ENCODE results near the gene CACNA1S.

Gene CACNA1S

GRCh38 chr1:201145816-201146215 lies 33.6 kb upstream of the CACNA1S start:
- Histone ChIP-seq H3K36me3 (ENCODE audit: control insufficient read depth, insufficient read depth, low read length) (peaks cover 100% of the 10 kb centered on the region), H3K9me3 (ENCODE audit: control insufficient read depth, insufficient read depth, low read depth, low read length) (no peaks in the 10 kb centered on the region), H3K4me1 (ENCODE audit: control insufficient read depth, insufficient read depth, low read length) (no peaks in the 10 kb centered on the region), H3K9ac (ENCODE audit: low read length) (no peak overlapping the region), H3K27ac (ENCODE audit: low read depth, low read length) (no peak overlapping the region), H3K4me3 (ENCODE audit: low read depth, low read length) (no peak overlapping the region), H3K27me3 (ENCODE audit: control insufficient read depth, insufficient read depth, low read length) (no peaks in the 10 kb centered on the region)

GRCh38 chr1:201145132-201145531 lies 32.9 kb upstream of the CACNA1S start:
- Histone ChIP-seq H3K36me3 (ENCODE audit: control insufficient read depth, insufficient read depth, low read length) (peaks cover 100% of the 10 kb centered on the region), H3K27ac (ENCODE audit: low read depth, low read length) (no peak overlapping the region), H3K9me3 (ENCODE audit: control insufficient read depth, insufficient read depth, low read depth, low read length) (no peaks in the 10 kb centered on the region), H3K4me3 (ENCODE audit: low read depth, low read length) (no peak overlapping the region), H3K9ac (ENCODE audit: low read length) (no peak overlapping the region), H3K4me1 (ENCODE audit: control insufficient read depth, insufficient read depth, low read length) (no peaks in the 10 kb centered on the region), H3K27me3 (ENCODE audit: control insufficient read depth, insufficient read depth, low read length) (no peaks in the 10 kb centered on the region)

DNA sequence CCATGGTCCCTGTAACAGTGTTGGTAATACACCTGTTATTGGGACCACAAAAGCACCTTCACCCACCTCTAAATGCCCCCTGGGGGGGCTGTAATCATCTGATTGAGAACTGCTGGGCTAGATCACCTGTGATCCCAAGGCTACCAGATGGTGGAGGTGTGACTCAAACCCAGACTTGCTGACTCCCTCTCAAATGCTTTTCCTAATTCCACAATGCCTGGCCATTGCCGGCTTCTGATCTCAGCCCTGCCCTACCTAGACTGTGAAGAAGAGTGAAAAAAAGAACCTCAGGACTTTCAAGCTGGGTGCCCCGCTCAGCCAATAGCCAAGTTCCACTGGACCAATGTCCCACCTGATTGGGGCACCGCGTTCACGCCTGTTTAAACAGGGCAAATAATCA lies 32.5 kb upstream of the CACNA1S start:
- Histone ChIP-seq H3K9ac (ENCODE audit: low read length) (no peak overlapping the region), H3K9me3 (ENCODE audit: control insufficient read depth, insufficient read depth, low read depth, low read length) (no peaks in the 10 kb centered on the region), H3K4me3 (ENCODE audit: low read depth, low read length) (no peak overlapping the region), H3K27ac (ENCODE audit: low read depth, low read length) (no peak overlapping the region), H3K36me3 (ENCODE audit: control insufficient read depth, insufficient read depth, low read length) (peaks cover 100% of the 10 kb centered on the region), H3K4me1 (ENCODE audit: control insufficient read depth, insufficient read depth, low read length) (no peaks in the 10 kb centered on the region), H3K27me3 (ENCODE audit: control insufficient read depth, insufficient read depth, low read length) (no peaks in the 10 kb centered on the region)

DNA sequence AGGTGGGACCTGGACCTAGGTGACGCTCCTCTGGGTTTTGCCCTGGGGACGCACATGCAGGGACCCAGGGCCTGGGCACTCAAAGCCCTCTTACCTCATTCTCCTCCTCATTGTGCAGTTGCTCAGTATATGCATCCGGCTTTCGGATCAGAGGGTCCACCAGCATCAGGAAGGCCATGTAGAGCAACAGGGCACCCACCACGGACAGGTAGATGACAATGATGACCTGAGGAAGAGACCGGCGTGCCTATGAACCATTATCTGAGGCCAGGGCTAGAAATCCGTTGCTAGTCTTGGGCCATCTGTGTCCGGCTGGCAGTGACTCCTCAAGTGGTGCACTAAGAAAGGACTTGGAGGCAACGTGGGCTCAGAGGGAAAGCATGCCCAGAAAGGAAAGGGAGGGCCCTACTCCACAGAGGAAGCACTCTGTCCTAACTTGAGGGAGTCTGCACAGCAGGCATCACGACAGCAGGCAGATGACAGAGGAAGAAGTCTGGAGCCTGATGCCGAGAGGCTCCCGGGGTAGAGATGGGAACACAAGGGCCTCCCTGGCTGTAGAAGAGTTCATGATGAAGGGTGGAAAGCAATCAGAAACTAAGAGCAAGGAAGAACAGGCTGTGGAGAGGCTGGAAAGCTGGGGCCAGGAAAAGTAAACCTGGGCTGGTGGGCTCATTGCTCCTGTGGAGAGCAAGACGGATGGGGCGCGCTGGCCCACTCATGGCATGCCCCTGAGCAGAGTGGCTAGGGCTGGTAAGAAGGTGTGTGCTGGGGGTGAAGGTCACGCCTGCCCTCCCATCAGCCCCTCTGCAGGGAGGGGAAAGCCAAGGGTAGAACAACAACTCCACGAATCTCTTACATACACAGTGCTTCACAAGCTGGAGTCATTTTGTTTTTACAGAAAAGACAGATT lies 31.8 kb upstream of the CACNA1S start:
- Histone ChIP-seq H3K9ac (ENCODE audit: low read length) (no peak overlapping the region), H3K27ac (ENCODE audit: low read depth, low read length) (no peak overlapping the region), H3K4me3 (ENCODE audit: low read depth, low read length) (no peak overlapping the region), H3K36me3 (ENCODE audit: control insufficient read depth, insufficient read depth, low read length) (peaks cover 100% of the 10 kb centered on the region), H3K27me3 (ENCODE audit: control insufficient read depth, insufficient read depth, low read length) (no peaks in the 10 kb centered on the region), H3K4me1 (ENCODE audit: control insufficient read depth, insufficient read depth, low read length) (no peaks in the 10 kb centered on the region), H3K9me3 (ENCODE audit: control insufficient read depth, insufficient read depth, low read depth, low read length) (no peaks in the 10 kb centered on the region)

DNA sequence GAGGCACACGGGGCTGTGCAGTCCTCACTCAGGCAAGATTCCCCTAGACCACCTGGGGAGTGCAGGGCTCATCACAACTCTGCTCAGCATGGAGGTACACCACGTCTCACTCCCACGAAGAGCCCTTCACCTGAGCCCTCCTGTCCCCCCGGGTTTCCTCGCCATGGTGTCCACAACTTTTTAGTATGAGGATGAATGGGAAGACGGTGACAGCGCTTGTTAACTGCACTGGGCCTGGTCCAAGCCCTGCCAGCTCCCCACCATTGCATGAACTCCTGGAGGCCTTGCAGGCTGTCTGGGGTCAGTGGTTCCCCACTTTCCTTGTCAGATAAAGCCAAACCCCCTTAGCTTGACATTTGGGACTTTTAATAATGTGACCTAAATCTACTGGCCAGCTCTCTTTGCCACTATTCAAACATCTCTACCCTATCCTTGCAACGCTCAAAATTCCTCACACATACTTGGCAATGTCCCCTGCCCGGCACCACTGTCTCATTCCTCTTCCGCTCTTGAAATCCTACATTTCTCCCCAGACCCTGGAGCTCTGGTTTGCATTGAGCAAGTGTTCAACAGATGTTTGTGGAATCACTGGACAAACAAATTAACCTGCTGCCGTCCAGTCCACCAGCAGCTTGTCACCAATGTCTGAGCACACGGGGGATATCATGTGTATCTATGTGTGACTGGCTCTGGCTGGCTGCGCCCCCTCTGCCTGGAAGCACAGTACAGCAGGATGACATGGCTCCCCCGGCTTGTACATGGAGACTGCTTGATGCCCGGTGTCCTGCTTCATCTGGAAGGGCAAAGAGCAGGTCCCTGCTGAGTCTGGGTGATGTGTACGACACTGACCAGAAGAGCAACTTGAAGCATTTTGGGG lies 30.9 kb upstream of the CACNA1S start:
- H3K4me1 ChIP-seq (ENCODE audit: control insufficient read depth, insufficient read depth, low read length), result no peaks in the 10 kb centered on the region
- H3K9ac ChIP-seq (ENCODE audit: low read length), result no peak overlapping the region

GRCh38 chr1:201142011-201142848 lies 30.0 kb upstream of the CACNA1S start:
- Histone ChIP-seq H3K9me3 (ENCODE audit: control insufficient read depth, insufficient read depth, low read depth, low read length) (no peaks in the 10 kb centered on the region), H3K4me1 (ENCODE audit: control insufficient read depth, insufficient read depth, low read length) (no peaks in the 10 kb centered on the region), H3K36me3 (ENCODE audit: control insufficient read depth, insufficient read depth, low read length) (peaks cover 99% of the 10 kb centered on the region), H3K27ac (ENCODE audit: low read depth, low read length) (no peak overlapping the region; the same call in 1 of the 2 replicates), H3K27me3 (ENCODE audit: control insufficient read depth, insufficient read depth, low read length) (no peaks in the 10 kb centered on the region), H3K4me3 (ENCODE audit: low read depth, low read length) (no peak overlapping the region), H3K9ac (ENCODE audit: low read length) (no peak overlapping the region)

More for the DNA sequence above, 30.9 kb upstream of the CACNA1S start:
- peaks cover 100% of the 10 kb centered on the region for H3K36me3 ChIP-seq (ENCODE audit: control insufficient read depth, insufficient read depth, low read length)
- no peaks in the 10 kb centered on the region for H3K27me3 ChIP-seq (ENCODE audit: control insufficient read depth, insufficient read depth, low read length)
- no peaks in the 10 kb centered on the region for H3K9me3 ChIP-seq (ENCODE audit: control insufficient read depth, insufficient read depth, low read depth, low read length)
- no peak overlapping the region for H3K27ac ChIP-seq (ENCODE audit: low read depth, low read length)
- H3K4me3 ChIP-seq (ENCODE audit: low read depth, low read length), result no peak overlapping the region

DNA sequence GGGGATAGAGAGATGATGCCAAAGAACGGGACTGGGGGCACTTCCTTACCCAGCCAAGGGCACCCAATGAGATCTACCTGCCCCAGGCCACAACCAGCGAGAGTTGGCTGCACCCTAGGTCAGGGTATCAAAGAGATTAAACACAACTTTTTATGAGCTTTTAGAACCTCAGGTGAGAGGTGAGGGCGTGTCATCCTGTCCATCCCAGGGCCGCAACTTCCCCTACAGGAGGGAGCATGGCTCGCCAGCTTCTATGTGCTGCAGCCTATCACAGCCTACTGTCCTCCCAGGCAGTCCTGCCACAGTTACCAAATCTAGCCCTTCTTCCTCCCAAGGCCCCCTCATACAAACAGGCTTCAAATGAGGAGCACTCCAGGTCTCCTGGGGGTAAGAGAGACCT lies 29.2 kb upstream of the CACNA1S start:
- H3K4me1 ChIP-seq (ENCODE audit: control insufficient read depth, insufficient read depth, low read length), result no peaks in the 10 kb centered on the region
- no peaks in the 10 kb centered on the region for H3K9me3 ChIP-seq (ENCODE audit: control insufficient read depth, insufficient read depth, low read depth, low read length)
- H3K36me3 ChIP-seq (ENCODE audit: control insufficient read depth, insufficient read depth, low read length), result peaks cover 98% of the 10 kb centered on the region
- H3K27ac ChIP-seq (ENCODE audit: low read depth, low read length), result no peak overlapping the region
- no peak overlapping the region for H3K4me3 ChIP-seq (ENCODE audit: low read depth, low read length)
- no peak overlapping the region for H3K9ac ChIP-seq (ENCODE audit: low read length)
- no peaks in the 10 kb centered on the region for H3K27me3 ChIP-seq (ENCODE audit: control insufficient read depth, insufficient read depth, low read length)

- Histone ChIP-seq H3K9ac (ENCODE audit: low read length) (no peak overlapping the region), H3K36me3 (ENCODE audit: control insufficient read depth, insufficient read depth, low read length) (peaks cover 98% of the 10 kb centered on the region), H3K4me1 (ENCODE audit: control insufficient read depth, insufficient read depth, low read length) (no peaks in the 10 kb centered on the region), H3K9me3 (ENCODE audit: control insufficient read depth, insufficient read depth, low read depth, low read length) (no peaks in the 10 kb centered on the region), H3K27ac (ENCODE audit: low read depth, low read length) (no peak overlapping the region), H3K4me3 (ENCODE audit: low read depth, low read length) (no peak overlapping the region), H3K27me3 (ENCODE audit: control insufficient read depth, insufficient read depth, low read length) (no peaks in the 10 kb centered on the region)
Observed at GRCh38 chr1:201140941-201141260, 28.7 kb upstream of the CACNA1S start.

DNA sequence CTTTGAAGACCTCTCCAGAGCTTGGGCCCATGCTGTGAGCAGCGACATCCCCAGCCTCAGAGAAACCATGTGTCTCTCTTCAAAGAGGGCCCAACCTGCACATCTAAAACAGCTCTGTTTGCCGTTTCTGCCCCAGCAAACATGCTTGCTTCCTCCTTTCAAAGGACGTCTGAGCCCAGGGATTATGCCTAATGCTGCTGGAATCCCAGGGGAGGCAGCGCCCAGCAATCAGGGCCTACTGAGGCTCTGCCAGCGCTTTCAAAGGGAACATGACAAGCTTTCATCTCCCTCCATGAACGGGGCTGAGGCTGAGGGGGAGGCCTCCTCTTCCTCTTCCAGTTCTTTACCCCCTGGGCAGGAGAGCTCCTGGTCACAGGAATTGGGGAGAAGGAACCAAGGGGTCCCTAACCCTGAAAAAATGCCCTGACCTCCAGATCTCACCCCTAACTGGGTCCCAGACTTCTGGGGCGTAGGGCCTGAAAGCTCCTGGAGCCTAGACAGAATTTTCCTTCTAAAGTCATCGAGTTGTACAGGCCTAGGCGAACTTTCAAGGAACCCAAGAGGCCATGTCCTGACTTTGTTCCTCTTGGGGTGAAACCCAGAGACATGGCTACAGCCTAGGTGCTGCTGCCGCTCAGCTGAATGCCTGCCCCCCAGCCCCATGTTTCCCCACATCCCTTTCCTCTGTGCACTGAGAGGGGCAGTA lies 28.2 kb upstream of the CACNA1S start:
- Histone ChIP-seq H3K36me3 (ENCODE audit: control insufficient read depth, insufficient read depth, low read length) (peaks cover 98% of the 10 kb centered on the region), H3K4me1 (ENCODE audit: control insufficient read depth, insufficient read depth, low read length) (no peaks in the 10 kb centered on the region), H3K27ac (ENCODE audit: low read depth, low read length) (no peak overlapping the region), H3K9me3 (ENCODE audit: control insufficient read depth, insufficient read depth, low read depth, low read length) (no peaks in the 10 kb centered on the region), H3K27me3 (ENCODE audit: control insufficient read depth, insufficient read depth, low read length) (no peaks in the 10 kb centered on the region), H3K4me3 (ENCODE audit: low read depth, low read length) (no peak overlapping the region), H3K9ac (ENCODE audit: low read length) (no peak overlapping the region)

DNA sequence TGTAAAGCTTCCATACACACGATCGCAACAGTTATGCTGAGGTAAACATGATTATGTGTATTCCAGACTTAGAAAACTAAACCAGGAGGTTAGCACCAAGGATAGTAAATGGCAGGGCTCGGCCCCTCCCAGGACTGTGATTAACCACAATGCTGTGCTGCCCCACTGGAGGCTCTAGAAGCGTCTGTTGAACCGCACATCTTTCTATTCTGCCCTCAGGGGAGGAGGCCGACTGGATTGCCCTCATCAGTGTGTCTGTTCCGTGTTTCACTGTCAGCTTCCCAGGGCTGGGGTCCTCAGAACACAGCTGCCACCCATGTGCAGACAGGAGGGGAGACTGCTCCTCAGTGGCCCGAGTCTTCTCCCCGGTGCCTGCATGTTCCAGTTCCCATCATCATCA lies 27.5 kb upstream of the CACNA1S start:
- Histone ChIP-seq H3K9ac (ENCODE audit: low read length) (no peak overlapping the region), H3K4me1 (ENCODE audit: control insufficient read depth, insufficient read depth, low read length) (no peaks in the 10 kb centered on the region), H3K27ac (ENCODE audit: low read depth, low read length) (no peak overlapping the region), H3K36me3 (ENCODE audit: control insufficient read depth, insufficient read depth, low read length) (peaks cover 98% of the 10 kb centered on the region), H3K27me3 (ENCODE audit: control insufficient read depth, insufficient read depth, low read length) (no peaks in the 10 kb centered on the region), H3K4me3 (ENCODE audit: low read depth, low read length) (no peak overlapping the region), H3K9me3 (ENCODE audit: control insufficient read depth, insufficient read depth, low read depth, low read length) (no peaks in the 10 kb centered on the region)
